Brain microvascular endothelial cell (primary cell): Measurements from ENCODE around the gene PRDM16.

Experiments
- DNase-seq: peaks from one replicate; pipeline ENCODE4 v3.0.0-alpha.2; 2020
- H3K27ac ChIP-seq: fragments of 250-450 bp; sonication (Bioruptor Pico); 2 replicates; pipeline ENCODE4 v1.5.1; 2020; ENCODE audit warnings: mild to moderate bottlenecking, moderate library complexity
- H3K27me3 ChIP-seq: fragments of 250-450 bp; sonication (Bioruptor Pico); replicated peaks from 2 replicates; pipeline ENCODE4 v1.5.1; 2020; ENCODE audit warnings: mild to moderate bottlenecking
- H3K36me3 ChIP-seq: fragments of 250-450 bp; sonication (Bioruptor Pico); replicated peaks from 2 replicates; pipeline ENCODE4 v1.5.1; 2020; ENCODE audit warnings: mild to moderate bottlenecking
- H3K4me3 ChIP-seq: 2 replicates; pipeline ENCODE4 v1.5.1; 2011; ENCODE audit warnings: low read depth, mild to moderate bottlenecking, control low read depth, low read length, moderate library complexity
- in situ Hi-C: cut with HindIII; loops from 2 replicates; pipeline ENCODE4 v1.10.0; 2017; ENCODE audit warnings: low sequenced_read_pairs, low pct_ligation_motif_present
- TF ChIP-seq, protein P1 (sequence below): IDR thresholded peaks from 2 replicates; pipeline ENCODE4 v1.5.1; 2011; ENCODE audit warnings: low read depth, mild to moderate bottlenecking, moderate library complexity, low read length, control low read depth, inconsistent platforms; ENCODE audit errors: missing control alignments

Gene PRDM16

GRCh38 chr1:3402258-3403010, 333.4 kb downstream of the PRDM16 start:
- in situ Hi-C loops, result loop anchor here (25.0 kb wide), 1 partner anchor 340 kb away; the partner anchor contains the start of gene PRDM16
- TF ChIP-seq, protein P1, sequence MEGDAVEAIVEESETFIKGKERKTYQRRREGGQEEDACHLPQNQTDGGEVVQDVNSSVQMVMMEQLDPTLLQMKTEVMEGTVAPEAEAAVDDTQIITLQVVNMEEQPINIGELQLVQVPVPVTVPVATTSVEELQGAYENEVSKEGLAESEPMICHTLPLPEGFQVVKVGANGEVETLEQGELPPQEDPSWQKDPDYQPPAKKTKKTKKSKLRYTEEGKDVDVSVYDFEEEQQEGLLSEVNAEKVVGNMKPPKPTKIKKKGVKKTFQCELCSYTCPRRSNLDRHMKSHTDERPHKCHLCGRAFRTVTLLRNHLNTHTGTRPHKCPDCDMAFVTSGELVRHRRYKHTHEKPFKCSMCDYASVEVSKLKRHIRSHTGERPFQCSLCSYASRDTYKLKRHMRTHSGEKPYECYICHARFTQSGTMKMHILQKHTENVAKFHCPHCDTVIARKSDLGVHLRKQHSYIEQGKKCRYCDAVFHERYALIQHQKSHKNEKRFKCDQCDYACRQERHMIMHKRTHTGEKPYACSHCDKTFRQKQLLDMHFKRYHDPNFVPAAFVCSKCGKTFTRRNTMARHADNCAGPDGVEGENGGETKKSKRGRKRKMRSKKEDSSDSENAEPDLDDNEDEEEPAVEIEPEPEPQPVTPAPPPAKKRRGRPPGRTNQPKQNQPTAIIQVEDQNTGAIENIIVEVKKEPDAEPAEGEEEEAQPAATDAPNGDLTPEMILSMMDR, result no peak
- Histone ChIP-seq H3K36me3 (no peaks in the 10 kb centered on the region), H3K27me3 (peaks cover 4% of the 10 kb centered on the region), H3K27ac (no peak overlapping the region), H3K4me3 (no peak overlapping the region)
- DNase-seq, result no peak

DNA sequence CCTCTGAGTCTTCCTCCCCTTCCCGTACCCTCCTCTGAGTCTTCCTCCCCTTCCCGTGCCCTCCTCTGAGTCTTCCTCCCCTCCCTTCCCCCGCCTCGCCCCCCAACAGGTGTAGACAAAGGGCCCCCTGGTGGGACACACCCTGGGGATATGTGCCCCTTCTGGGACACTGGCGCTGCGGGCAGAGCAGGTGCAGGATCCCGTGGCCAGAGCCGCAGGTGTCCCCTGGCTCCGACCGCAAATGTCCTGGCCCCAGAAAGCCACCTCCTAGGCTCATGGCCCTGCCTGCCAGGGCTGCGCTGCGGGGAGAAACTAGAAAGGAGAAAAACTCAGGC, 334.0 kb downstream of the PRDM16 start:
- TF ChIP-seq, protein P1, result no peak
- H3K27me3 ChIP-seq, result no peaks in the 10 kb centered on the region
- no peaks in the 10 kb centered on the region for H3K36me3 ChIP-seq
- no peak for DNase-seq
- in situ Hi-C loops, result loop anchor here (25.0 kb wide), 1 partner anchor 341 kb away; the partner anchor contains the start of gene PRDM16
- no peak overlapping the region for H3K4me3 ChIP-seq
- no peak overlapping the region for H3K27ac ChIP-seq

DNA sequence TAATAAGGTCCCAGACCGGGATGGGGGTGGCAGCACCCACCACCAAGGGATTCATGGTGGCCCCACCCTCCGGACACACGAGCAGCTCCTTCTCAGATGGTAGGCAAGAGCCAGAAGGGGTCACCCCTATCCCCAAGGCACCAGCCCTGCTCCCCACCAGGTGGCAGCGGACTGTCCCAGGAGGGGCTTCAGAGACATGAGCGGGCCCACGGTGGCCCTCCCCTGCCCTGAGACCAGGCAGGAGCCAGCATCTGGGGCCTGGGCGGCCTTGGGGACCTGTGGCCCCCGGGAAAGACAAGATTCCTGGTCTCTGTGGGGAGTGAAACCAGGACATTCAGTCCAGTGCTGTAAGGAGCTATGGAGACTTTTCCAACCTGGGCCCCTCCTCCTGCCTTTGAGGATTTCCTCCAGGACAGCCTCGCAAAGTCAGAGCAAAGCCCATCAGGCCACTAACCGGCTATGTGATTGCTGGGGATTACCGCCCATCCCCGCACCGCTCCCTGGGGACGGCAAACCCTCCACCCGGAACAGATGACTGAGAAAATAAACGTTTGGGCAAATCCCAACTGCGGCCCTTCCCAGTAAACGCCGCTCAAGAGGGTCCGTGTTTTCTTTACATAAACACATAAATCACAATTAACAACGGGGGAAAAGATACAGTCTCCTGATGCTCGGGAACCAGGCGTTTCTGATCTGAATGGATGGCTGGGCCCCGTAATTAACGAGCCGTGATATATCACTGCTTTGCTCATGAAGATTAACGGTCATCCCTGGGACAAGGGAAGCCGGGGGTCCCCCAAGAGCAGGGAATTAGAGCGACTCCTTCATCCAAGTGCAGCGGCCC, 334.6 kb downstream of the PRDM16 start:
- no peak overlapping the region for H3K4me3 ChIP-seq
- H3K36me3 ChIP-seq, result no peaks in the 10 kb centered on the region
- H3K27me3 ChIP-seq, result no peaks in the 10 kb centered on the region
- DNase-seq, result no peak
- TF ChIP-seq, protein P1, result peak; percentile 58
- no peak overlapping the region for H3K27ac ChIP-seq
- in situ Hi-C loops, result loop anchor here (25.0 kb wide), 1 partner anchor 341 kb away; the partner anchor contains the start of gene PRDM16

DNA sequence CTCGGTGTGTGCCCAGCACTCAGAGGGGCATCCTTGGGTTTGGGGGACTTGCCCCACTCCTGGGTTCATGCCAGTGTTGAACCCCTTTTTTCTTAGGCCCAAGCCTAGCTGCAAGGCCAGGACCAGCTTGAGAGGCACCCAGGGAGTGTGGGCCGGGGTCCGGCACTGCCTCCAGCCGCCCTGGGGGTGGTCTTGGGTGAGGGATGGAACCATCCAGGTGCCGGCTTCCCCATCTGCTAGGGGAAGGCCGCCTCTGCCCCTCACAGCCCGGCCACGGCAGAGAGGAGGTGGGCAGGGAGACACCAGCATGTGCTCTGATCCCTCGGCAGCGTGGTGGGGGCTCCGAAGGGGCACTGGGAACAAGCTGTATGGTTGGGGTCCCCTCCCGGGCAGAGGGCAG, 335.3 kb downstream of the PRDM16 start:
- DNase-seq, result no peak
- H3K4me3 ChIP-seq, result no peak overlapping the region
- no peak overlapping the region for H3K27ac ChIP-seq
- H3K27me3 ChIP-seq, result no peaks in the 10 kb centered on the region
- no peaks in the 10 kb centered on the region for H3K36me3 ChIP-seq
- in situ Hi-C loops, result loop anchor here (25.0 kb wide), 1 partner anchor 342 kb away; the partner anchor contains the start of gene PRDM16
- TF ChIP-seq, protein P1, result no peak

DNA sequence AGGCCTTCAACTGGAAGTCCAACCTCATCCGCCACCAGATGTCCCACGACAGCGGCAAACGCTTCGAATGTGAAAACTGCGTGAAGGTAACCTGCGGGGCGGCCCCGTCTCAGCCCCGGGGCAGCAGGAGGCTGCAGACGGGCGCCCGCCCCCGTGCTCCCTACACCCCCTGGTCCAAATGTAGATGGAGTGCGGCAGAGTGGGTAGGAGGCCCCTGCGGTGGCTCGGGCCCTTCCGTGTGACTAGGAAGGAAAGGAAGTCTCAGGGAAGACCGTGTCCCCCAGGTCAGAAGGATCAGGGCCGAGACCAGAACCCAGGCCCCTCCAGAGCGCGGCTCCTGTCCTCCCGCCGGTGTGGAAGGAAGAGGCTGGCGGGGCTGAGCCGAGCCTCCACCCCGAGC, 335.8 kb downstream of the PRDM16 start:
- TF ChIP-seq, protein P1, result no peak
- Histone ChIP-seq H3K27me3 (no peaks in the 10 kb centered on the region), H3K36me3 (no peaks in the 10 kb centered on the region), H3K27ac (no peak overlapping the region), H3K4me3 (no peak overlapping the region)
- DNase-seq, result no peak
- in situ Hi-C loops, result loop anchor here (25.0 kb wide), 1 partner anchor 342 kb away; the partner anchor contains the start of gene PRDM16
